ENCODE data around the gene PRMT9. TPM values are rescaled to one million over a fixed set of nuclear protein-coding genes. Genes with fewer than 3 reads are reported as not detected.

PRMT9 gene
- total and polyA plus RNA-seq, 2 of the 13 experiments (the other 11 are each of a cell fraction or from before 2014, with no cell fraction given) = 4.0 to 9.7 TPM

DNA sequence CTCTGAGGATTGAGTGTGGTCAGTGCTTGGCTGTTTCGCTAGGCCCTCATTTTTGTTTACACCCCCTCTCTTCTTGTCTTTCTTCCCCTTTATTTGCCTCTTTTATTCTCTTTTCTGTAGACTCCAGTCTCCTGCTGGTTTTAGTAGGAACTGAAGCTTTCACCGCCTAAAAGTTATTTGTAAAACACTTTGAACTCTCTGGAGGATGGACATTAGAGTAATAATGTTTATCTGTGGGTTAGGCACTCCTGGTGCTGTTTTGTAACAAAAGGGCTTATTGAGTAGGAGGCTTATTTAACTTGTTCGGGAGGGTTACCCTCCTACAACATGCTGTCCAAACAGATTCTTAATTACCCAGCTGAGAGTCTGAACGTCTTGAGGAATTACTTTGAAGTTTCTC is 46.4 kb upstream of the PRMT9 start:
- peak; percentile 15 for DNase-seq (ENCODE audit: low spot score)
- H2AFZ ChIP-seq (ENCODE audit: low read length) = no peak overlapping the region
- intact Hi-C loops (cut with micrococcal nuclease; ENCODE audit: unreplicated experiment) (loop anchor here (5.0 kb wide), 1 partner anchor 113 kb away; the partner anchor contains the start of gene TMEM184C), in situ Hi-C loops (cut with HindIII; ENCODE audit: extremely low pct_ligation_motif_present, low pct_unique_long_range_greater_than_20kb) (no loop called here)
- ChIA-PET POLR2A (no interaction called here), CTCF (ENCODE audit: low intra/inter-chr PET ratio, low total read pairs) (no interaction called here)
- no TSS peak for BruUV-seq (replicated peaks)
- no peaks in the 10 kb centered on the region for H3K9me3 ChIP-seq (ENCODE audit: low read length)
- no peaks in the 10 kb centered on the region for H4K20me1 ChIP-seq (ENCODE audit: insufficient read depth, low read length)
- no peaks in the 10 kb centered on the region for H3K79me2 ChIP-seq (ENCODE audit: insufficient read depth, low read length)
- no peaks in the 10 kb centered on the region for H3K36me3 ChIP-seq (replicated peaks in 1 of 2; ENCODE audit: control insufficient read depth in 1 of 2, insufficient read depth in 2 of 2, low read length in 2 of 2)
- H3K27ac ChIP-seq (ENCODE audit: extremely low read length, insufficient read depth, low read length) = no peak overlapping the region
- TF ChIP-seq ZNF720 (CRISPR knock-in tag; IDR thresholded peaks at IDR 0.05) (no peak), POGZ (CRISPR knock-in tag; IDR thresholded peaks at IDR 0.05) (no peak), ZNF737 (CRISPR knock-in tag; IDR thresholded peaks at IDR 0.05; ENCODE audit: borderline replicate concordance) (no peak)
- peaks cover 2 to 40% of the 10 kb centered on the region in 2 experiments; a peak in 4 of 5 replicates for H3K27me3 ChIP-seq (ENCODE audit: control insufficient read depth in 1 of 2, insufficient read depth in 2 of 2, low read length in 2 of 2)
- peaks cover 32% of the 10 kb centered on the region for H3K4me1 ChIP-seq (ENCODE audit: insufficient read depth, low read length)
- H3K9ac ChIP-seq (ENCODE audit: insufficient read depth, low read depth, low read length) = no peak overlapping the region
- FAIRE-seq = no peak
- WGBS (ENCODE audit: low lambda C conversion rate) = 3% methylated on average over 4 of the region's 4 CpGs
- 0 out of 2 replicates have a peak overlapping the region, but pooled peaks have one; percentile 81 for H3K4me2 ChIP-seq (ENCODE audit: low read depth, low read length)
- no peak overlapping the region for H3K4me3 ChIP-seq (replicated peaks in 1 of 3; ENCODE audit: insufficient read depth in 1 of 3, low read depth in 2 of 3, low read length in 3 of 3)
- no peak; the same call in 2 of the 3 replicates for ATAC-seq

DNA sequence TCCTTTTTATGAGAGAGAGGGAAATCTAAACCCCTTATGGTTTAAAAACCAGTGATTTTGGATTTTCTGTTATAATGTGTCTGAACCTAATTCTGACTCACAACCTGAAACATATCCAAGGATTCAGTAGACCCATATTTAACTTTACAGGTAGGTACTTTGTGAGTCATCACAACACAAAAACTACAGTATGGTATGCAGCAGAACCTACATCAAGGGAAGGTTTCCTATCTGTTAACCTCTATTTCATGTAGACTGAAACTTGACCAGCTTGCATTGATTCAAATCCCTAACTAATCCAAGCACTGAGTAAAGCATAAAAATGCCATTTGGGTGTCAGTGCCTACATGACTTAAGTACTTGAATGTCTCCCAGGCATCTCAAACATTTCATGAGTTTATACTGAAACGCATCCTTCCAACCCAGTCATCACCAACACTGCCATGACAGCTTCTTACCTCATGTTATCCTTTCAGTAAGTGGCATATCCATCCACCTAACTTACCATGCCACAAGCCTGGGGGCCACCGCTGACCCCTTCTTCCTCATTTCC is 43.6 kb upstream of the PRMT9 start:
- in situ Hi-C loops (cut with HindIII; ENCODE audit: extremely low pct_ligation_motif_present, low pct_unique_long_range_greater_than_20kb) (no loop called here), intact Hi-C loops (cut with micrococcal nuclease; ENCODE audit: unreplicated experiment) (no loop called here)
- no peak for TF ChIP-seq ZNF431 (CRISPR knock-in tag; IDR thresholded peaks at IDR 0.05; ENCODE audit: borderline replicate concordance, low read depth)
- TF ChIP-seq, protein P1, sequence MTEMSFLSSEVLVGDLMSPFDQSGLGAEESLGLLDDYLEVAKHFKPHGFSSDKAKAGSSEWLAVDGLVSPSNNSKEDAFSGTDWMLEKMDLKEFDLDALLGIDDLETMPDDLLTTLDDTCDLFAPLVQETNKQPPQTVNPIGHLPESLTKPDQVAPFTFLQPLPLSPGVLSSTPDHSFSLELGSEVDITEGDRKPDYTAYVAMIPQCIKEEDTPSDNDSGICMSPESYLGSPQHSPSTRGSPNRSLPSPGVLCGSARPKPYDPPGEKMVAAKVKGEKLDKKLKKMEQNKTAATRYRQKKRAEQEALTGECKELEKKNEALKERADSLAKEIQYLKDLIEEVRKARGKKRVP (CRISPR knock-in tag; IDR thresholded peaks at IDR 0.05) = no peak
- TF ChIP-seq FOXK1 (CRISPR knock-in tag; IDR thresholded peaks at IDR 0.05; ENCODE audit: borderline replicate concordance, low read depth) = no peak
- no peak for TF ChIP-seq SNAI1 (CRISPR knock-in tag; IDR thresholded peaks at IDR 0.05; ENCODE audit: borderline replicate concordance)
- no peak for TF ChIP-seq ZMYM3 (CRISPR knock-in tag; IDR thresholded peaks at IDR 0.05)
- no peak for TF ChIP-seq PHF20 (CRISPR knock-in tag; IDR thresholded peaks at IDR 0.05)
- no peak for TF ChIP-seq CHCHD3 (CRISPR knock-in tag; IDR thresholded peaks at IDR 0.05)
- no peak for TF ChIP-seq HIVEP1 (CRISPR knock-in tag; IDR thresholded peaks at IDR 0.05)
- no TSS peak for BruUV-seq (replicated peaks)
- POLR2A ChIA-PET = no interaction called here
- no peak overlapping the region for H2AFZ ChIP-seq (ENCODE audit: low read length)
- 81% methylated on average over 2 of the region's 2 CpGs for WGBS (ENCODE audit: low lambda C conversion rate)
- H3K9me3 ChIP-seq (ENCODE audit: low read length) = no peaks in the 10 kb centered on the region
- no peak overlapping the region for H3K9ac ChIP-seq (ENCODE audit: insufficient read depth, low read depth, low read length)
- H3K4me2 ChIP-seq (ENCODE audit: low read depth, low read length) = no peak overlapping the region
- no peak for DNase-seq (ENCODE audit: low spot score)
- CTCF ChIA-PET (ENCODE audit: low intra/inter-chr PET ratio, low total read pairs) = no interaction called here
- H3K36me3 ChIP-seq (replicated peaks in 1 of 2; ENCODE audit: control insufficient read depth in 1 of 2, insufficient read depth in 2 of 2, low read length in 2 of 2) = no peaks in the 10 kb centered on the region
- H3K27ac ChIP-seq (ENCODE audit: extremely low read length, insufficient read depth, low read length) = no peak overlapping the region
- peaks cover 37% of the 10 kb centered on the region for H3K4me1 ChIP-seq (ENCODE audit: insufficient read depth, low read length)
- FAIRE-seq = no peak
- H3K4me3 ChIP-seq (replicated peaks in 1 of 3; ENCODE audit: insufficient read depth in 1 of 3, low read depth in 2 of 3, low read length in 3 of 3) = no peak overlapping the region
- no peaks in the 10 kb centered on the region for H4K20me1 ChIP-seq (ENCODE audit: insufficient read depth, low read length)
- no peak for ATAC-seq
- peaks cover 2 to 24% of the 10 kb centered on the region in 2 experiments; a peak in 4 of 5 replicates for H3K27me3 ChIP-seq (ENCODE audit: control insufficient read depth in 1 of 2, insufficient read depth in 2 of 2, low read length in 2 of 2)
- H3K79me2 ChIP-seq (ENCODE audit: insufficient read depth, low read length) = no peaks in the 10 kb centered on the region

Measured in HepG2 (cell line).